Measurements from ENCODE around the gene ZNF483. TPM values are rescaled to one million over a fixed set of nuclear protein-coding genes. Genes with fewer than 3 reads are reported as not detected.

The ZNF483 gene
- total RNA-seq, 2 donors from 2014 or later, result 20.9 to 21.0 TPM

DNA sequence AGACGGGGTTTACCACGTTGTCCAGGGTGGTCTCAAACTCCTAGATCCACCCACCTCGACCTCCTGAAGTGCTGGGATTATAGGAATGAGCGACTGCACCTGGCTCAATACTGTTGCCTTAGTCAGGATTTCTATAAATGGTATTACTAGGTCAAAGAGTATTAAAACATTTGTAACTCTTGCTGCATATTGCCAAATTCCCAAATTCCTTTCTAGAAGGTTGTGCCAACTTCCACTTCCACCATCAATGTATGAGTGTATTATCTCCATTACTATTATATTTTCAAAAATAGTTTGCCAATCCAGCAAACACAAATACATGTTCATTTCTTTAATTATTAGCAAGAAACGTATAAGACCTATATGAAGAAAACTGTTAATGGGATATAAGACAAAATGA is 63.9 kb downstream of the ZNF483 start:
- Mint-ChIP-seq H3K36me3 (ENCODE audit: low read depth) (peaks cover 55% of the 10 kb centered on the region), H3K27me3 (ENCODE audit: insufficient read depth) (no peaks in the 10 kb centered on the region), H3K27ac (no peak overlapping the region), H3K9me3 (no peaks in the 10 kb centered on the region), H3K4me3 (no peak overlapping the region), H3K4me1 (no peaks in the 10 kb centered on the region)
- no peak for TF ChIP-seq CTCF (conservative IDR thresholded peaks at IDR 0.05)
- 90 to 92% methylated on average over 2 to 5 of the region's 5 CpGs for WGBS, 2 experiments (ENCODE audit: insufficient coverage in 1 of 2, insufficient read length in 1 of 2)
- no peak for DNase-seq
- no peak overlapping the region for H3K9ac ChIP-seq (ENCODE audit: extremely low read depth, low read length, poor library complexity, severe bottlenecking)
- no peaks in the 10 kb centered on the region for H3K9me3 ChIP-seq (ENCODE audit: control insufficient read depth, low read length)
- peaks cover 67% of the 10 kb centered on the region for H3K36me3 ChIP-seq (ENCODE audit: control insufficient read depth, insufficient read depth, low read length)
- H3K4me1 ChIP-seq (ENCODE audit: control insufficient read depth, insufficient read depth, low read length), result no peaks in the 10 kb centered on the region
- no peak overlapping the region for H3K27ac ChIP-seq (ENCODE audit: low read depth, low read length)
- H3K27me3 ChIP-seq (ENCODE audit: control insufficient read depth, insufficient read depth, low read length, poor library complexity, severe bottlenecking), result no peaks in the 10 kb centered on the region
- no peak overlapping the region for H3K4me3 ChIP-seq (ENCODE audit: low read length)

GRCh38 chr9:111597852-111598732 is 73.1 kb downstream of the ZNF483 start:
- H3K4me1 Mint-ChIP-seq, result peaks cover 22% of the 10 kb centered on the region
- H3K27ac ChIP-seq (ENCODE audit: low read depth, low read length), result no peak overlapping the region
- H3K36me3 Mint-ChIP-seq (ENCODE audit: low read depth), result peaks cover 38% of the 10 kb centered on the region
- 10 to 14% methylated on average over 34 to 41 of the region's 41 CpGs for WGBS, 2 experiments (ENCODE audit: insufficient coverage in 1 of 2, insufficient read length in 1 of 2)
- H3K9ac ChIP-seq (ENCODE audit: extremely low read depth, low read length, poor library complexity, severe bottlenecking), result peak overlapping the region; percentile 85
- DNase-seq, result peak; percentile 93
- no peaks in the 10 kb centered on the region for H3K4me1 ChIP-seq (ENCODE audit: control insufficient read depth, insufficient read depth, low read length)
- H3K27me3 ChIP-seq (ENCODE audit: control insufficient read depth, insufficient read depth, low read length, poor library complexity, severe bottlenecking), result no peaks in the 10 kb centered on the region
- H3K36me3 ChIP-seq (ENCODE audit: control insufficient read depth, insufficient read depth, low read length), result peaks cover 33% of the 10 kb centered on the region
- peak overlapping the region; percentile 86 for H3K4me3 ChIP-seq (ENCODE audit: low read length)
- H3K27ac Mint-ChIP-seq, result peak overlapping the region; percentile 93
- H3K9me3 Mint-ChIP-seq, result peaks cover 8% of the 10 kb centered on the region
- H3K4me3 Mint-ChIP-seq, result peak overlapping the region; percentile 94
- peak; percentile 87 for TF ChIP-seq CTCF (conservative IDR thresholded peaks at IDR 0.05)
- peaks cover 9% of the 10 kb centered on the region for H3K9me3 ChIP-seq (ENCODE audit: control insufficient read depth, low read length)
- H3K27me3 Mint-ChIP-seq (ENCODE audit: insufficient read depth), result no peaks in the 10 kb centered on the region

DNA sequence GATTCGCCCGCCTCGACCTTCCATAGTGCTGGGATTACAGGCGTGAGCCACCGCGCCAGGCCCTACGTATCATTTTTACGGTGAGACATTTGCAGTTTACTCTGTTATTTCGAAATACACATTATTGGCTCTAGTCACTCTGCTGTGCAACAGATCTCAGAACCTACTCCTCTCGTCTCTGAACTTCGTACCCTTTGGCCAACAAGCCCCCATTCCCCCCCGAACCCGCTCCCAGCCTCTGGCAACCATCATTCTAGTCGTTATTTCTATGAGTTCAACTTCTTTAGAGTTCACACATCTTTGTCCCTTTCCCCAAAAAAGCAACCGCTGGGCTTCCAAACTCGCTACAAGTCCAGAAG is 73.7 kb downstream of the ZNF483 start:
- Histone ChIP-seq H3K4me1 (ENCODE audit: control insufficient read depth, insufficient read depth, low read length) (no peaks in the 10 kb centered on the region), H3K27me3 (ENCODE audit: control insufficient read depth, insufficient read depth, low read length, poor library complexity, severe bottlenecking) (no peaks in the 10 kb centered on the region), H3K27ac (ENCODE audit: low read depth, low read length) (no peak overlapping the region), H3K36me3 (ENCODE audit: control insufficient read depth, insufficient read depth, low read length) (peaks cover 27% of the 10 kb centered on the region), H3K9ac (ENCODE audit: extremely low read depth, low read length, poor library complexity, severe bottlenecking) (peak overlapping the region; percentile 85), H3K4me3 (ENCODE audit: low read length) (peak overlapping the region; percentile 86), H3K9me3 (ENCODE audit: control insufficient read depth, low read length) (peaks cover 9% of the 10 kb centered on the region)
- Mint-ChIP-seq H3K4me1 (peaks cover 28% of the 10 kb centered on the region), H3K36me3 (ENCODE audit: low read depth) (peaks cover 32% of the 10 kb centered on the region), H3K27me3 (ENCODE audit: insufficient read depth) (no peaks in the 10 kb centered on the region), H3K9me3 (peaks cover 10% of the 10 kb centered on the region), H3K4me3 (peak overlapping the region; percentile 94), H3K27ac (peak overlapping the region; percentile 93)
- no peak for DNase-seq
- no peak for TF ChIP-seq CTCF (conservative IDR thresholded peaks at IDR 0.05)
- WGBS, 2 experiments (ENCODE audit: insufficient coverage in 1 of 2, insufficient read length in 1 of 2), result 17 to 20% methylated on average over 14 to 16 of the region's 16 CpGs
